PFSK-1 (cell line): ENCODE results near the gene IFITM2.

Experiments
- POLR2AphosphoS5 ChIP-seq: IDR thresholded peaks from 2 replicates; pipeline ENCODE4 v1.6.1; 2012; ENCODE audit warnings: low read depth, mild to moderate bottlenecking, control low read depth, low read length, moderate library complexity
- REST ChIP-seq, 2 experiments: IDR thresholded peaks; 2 replicates each; pipeline versions ENCODE4 v1.6.1 to v1.8.0; 2011 to 2012; ENCODE audit warnings: low read depth in 2 of 2, low read length in 2 of 2, control low read depth in 1 of 2, inconsistent platforms in 1 of 2, mild to moderate bottlenecking in 1 of 2, moderate library complexity in 1 of 2; ENCODE audit not compliant: insufficient read depth in 1 of 2

DNA sequence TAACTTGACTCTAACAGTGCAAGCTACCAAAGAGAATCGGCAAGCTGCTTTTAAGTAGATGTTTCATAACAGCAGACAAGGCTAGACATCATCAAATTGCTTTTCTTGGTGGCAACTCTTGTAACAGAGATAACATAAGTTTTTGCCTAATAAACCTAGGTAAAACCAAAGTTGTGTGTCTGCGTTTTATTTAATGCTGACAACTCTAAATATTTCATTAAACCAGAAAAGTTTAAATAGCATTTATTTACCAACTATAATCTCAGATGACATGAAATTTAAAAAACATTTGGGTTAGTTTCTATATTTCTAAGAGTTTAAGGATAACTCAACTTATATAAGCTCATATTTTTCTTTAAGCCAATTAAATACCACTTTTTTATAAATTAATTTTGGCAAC, 32.3 kb downstream of the IFITM2 start:
- no peak for TF ChIP-seq POLR2AphosphoS5
- TF ChIP-seq REST (IDR thresholded peaks at IDR 0.05; ENCODE audit: insufficient read depth in 1 of 2, low read depth in 2 of 2, low read length in 2 of 2) = no peak
